Dedifferentiated amniotic fluid mesenchymal stem cell (primary cell): ENCODE results near the gene ZDHHC14.
"Not testable (repeated sequence)": the region's sequence is repeated elsewhere in the genome, so short reads cannot be mapped to it uniquely, and the experiment has no call there.

Source experiments
- DNase-seq: peaks from one replicate; pipeline ENCODE4 v3.0.0-alpha.2; 2016; ENCODE audit errors: extremely low spot score

ZDHHC14 gene

DNA sequence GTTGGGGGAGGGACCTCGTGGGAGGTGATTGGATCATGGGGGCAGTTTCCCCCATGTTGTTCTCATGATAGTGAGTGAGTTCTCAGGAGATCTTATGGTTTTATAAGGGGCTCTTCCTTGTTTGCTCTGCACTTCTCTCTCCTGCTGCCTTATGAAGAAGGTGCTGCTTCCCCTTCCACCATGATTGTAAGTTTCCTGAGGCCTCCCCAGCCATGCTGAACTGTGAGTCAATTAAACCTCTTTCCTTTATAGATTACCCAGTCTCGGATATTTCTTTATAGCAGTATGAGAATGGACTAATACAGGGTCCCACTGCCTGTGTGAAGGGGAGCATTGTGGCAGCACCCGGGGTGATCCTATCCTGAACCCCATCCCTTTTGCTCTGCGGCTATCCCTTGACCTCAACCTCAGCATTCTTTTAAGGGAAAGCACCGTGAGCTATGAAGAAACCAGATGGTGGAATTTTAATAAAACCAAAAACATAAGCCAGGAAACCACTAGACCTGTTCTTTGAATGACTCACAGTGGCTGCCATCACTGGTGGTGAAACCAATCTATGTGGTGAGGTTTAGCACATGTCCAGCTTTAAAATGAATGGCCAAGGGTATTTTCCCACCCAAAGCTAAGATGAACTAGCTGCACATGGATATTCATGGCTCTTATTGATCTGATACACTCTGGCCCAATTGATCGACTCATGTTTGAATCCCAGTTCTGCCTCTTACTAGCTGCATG, 62.2 kb downstream of the ZDHHC14 start:
- DNase-seq, result no peak

DNA sequence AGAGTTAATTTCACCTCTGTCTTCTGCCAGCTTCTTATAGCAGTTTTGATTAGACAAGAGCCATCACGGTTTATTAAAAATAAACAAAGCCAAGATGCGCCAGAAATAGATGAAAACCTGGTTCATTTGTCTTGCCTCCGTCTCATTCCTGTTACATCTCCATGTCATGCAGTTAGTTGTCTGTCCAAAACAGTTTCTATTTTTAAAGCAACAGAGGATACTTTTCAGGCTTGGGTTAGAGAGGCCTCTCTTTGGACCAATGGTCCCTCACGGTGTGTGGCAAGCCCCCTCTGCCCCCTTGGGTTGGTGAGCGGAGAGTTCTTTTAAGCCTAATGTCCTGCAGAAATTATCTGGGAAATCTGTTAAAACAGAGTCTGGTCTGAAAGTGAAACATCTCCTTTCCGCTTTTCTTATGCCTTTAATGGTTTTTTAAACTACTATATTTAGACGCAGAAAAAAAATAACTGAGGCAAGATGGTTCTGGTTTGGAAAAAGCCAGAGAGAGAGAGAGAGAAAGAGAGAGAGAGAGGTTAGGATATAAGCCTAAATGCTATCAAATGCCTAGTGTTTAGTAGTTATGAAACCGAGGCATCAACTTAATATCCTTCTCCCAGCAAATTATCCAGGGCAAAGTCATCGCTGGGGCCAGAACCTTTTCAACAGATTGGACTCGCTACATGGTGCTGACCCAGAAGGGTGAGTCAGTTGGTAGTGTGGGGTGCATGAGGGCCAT, 64.5 kb downstream of the ZDHHC14 start:
- no peak for DNase-seq

GRCh38 chr6:157447735-157448134, 66.7 kb downstream of the ZDHHC14 start:
- no peak for DNase-seq

DNA sequence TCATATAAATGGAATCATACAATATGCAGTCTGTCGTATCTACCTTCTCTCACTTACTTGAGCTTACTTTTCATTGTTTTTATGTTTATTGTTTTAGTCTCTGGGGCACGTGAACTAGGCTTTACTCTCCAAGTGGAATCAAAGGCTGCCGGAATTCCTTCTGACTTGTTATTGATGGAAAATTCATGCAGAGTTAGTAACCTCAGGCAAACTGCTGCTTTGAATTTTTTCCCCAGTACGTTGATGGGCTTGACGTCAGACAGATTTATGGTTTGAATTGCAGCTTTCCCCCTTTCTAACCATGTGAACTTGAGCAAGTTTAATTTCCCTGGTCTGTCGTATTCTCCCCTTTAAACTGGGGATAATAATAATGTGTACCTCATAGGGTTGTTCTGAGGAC, 68.6 kb downstream of the ZDHHC14 start:
- DNase-seq, result peak; percentile 34

DNA sequence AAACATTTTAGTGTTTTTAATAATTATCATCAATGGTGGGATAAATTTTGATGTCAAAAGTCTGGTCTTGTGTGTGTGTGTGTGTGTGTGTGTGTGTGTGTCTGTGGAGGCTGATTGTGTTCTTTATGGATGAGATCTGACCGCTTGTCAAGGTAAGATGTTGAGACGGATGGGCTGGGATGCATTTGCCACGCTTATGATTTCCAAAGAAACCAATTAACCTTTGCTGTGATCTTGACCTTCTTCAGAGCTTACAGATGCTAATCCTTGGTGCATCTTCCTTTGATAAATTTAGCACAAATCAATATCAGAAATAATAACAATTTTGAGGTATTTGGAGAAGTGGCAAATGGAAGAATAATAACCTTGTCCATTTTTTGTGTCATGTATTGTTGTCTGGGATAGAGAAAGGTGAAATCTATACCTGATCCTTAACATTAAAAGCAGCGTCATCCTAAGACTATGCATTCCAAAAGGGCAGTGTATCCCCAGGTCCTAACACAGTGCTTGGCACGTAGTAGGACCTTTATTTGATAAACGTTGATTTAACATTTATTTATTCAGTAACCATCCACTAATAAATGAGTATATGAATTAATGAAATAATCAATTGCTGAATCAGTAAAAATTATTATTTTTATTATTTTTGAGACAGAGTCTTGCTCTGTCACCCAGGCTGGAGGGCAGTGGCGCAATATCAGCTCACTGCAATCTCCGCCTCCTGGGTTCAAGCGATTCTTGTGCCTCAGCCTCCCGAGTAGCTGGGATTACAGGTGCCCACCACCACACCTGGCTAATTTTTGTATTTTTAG, 70.1 kb downstream of the ZDHHC14 start:
- DNase-seq, result no peak

DNA sequence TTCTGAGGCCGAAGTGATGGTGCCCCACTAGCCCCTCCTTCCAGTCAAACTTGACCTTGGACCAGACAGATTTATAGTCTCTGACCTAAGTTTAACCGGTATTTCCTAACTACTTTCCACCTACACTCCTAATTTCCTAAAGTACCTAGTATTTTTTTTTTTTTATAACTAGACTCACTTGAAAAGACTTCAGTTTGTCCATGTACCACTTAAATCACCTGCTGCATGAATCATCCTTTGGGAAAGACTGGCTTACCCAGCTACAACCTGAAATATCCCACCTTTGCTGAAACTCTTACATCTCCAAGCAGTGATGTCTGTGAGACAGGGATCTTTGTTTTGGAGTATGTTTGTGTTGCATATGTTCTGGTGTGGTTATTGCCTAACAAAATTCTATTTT, 71.1 kb downstream of the ZDHHC14 start:
- DNase-seq, result no peak

DNA sequence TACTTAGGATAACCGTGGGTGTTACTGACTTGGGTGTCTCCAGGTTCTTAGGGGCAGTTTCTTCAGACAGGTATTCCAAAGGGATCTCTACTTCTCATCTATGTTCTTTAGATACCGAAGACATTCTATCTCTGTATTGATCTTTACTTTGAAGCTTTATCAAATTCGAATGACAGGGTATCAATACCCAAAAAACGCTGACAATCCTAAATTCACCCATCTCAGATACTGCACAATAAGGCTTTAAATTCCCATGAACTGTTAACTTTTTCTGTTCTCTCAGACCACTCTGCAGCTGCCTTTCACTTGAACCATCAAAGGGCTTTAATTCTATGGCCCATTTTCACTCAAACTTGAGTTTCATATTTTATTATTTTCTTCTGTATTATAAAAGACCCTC, 72.1 kb downstream of the ZDHHC14 start:
- no peak for DNase-seq

DNA sequence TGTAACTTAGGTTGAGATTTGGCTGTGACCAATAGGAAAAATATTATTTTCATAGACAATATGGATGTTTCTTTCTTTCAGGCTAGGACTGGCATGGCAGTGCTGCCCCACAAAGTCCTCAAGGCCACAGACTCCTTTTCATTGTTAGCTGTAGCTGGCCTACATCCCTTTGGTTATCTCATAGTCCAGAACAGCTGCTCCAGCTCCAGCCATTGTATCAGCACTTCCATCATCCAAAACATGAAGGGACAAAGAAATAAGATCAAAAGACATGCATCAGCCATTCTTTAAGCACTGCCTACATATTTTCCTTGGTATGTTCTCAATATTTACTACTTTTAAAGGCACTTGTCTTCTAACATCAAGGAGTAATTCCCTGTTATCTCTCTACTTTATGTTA, 73.0 kb downstream of the ZDHHC14 start:
- no peak for DNase-seq

- no peak for DNase-seq
These were observed 74.0 kb downstream of the ZDHHC14 start for GRCh38 chr6:157454762-157455714.

- no peak for DNase-seq
These were observed 74.9 kb downstream of the ZDHHC14 start for GRCh38 chr6:157455731-157456523.

DNA sequence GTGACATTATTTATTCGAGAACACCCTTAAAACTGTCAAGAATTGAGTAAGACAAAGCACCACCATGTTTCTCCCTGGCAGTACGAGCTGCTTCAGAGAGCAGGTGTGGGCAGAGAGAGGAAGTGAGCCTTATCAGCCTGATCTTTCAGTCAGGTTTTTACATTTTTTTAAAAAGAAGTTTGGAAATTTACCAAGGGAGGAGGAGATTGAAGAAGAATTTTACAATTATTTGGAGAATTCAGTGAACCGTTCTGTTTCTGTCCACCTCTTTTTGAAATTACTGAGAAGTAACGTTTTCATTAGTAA, 75.5 kb downstream of the ZDHHC14 start:
- DNase-seq, result no peak

GRCh38 chr6:157457787-157458186, 76.8 kb downstream of the ZDHHC14 start:
- DNase-seq, result no peak

DNA sequence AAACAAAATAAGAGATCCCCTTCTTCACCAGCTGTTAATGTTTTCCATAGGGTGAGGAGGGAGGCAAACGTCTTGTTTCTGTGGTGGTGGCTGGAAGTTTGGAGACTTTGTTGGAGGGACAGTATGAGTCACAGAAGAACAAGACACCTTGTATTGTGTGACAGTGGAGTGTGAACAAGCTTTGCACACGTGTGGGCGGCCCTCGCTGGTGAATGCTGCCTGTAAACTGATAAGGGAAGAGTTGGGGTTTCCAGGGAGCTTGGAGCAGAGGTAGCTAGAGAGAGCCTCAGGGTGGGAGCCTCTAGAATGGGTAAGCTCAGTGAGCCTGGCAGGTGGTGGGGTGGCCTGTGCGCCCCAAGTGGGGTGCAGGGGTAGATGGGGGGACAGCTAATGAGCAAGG, 78.3 kb downstream of the ZDHHC14 start:
- DNase-seq, result no peak

DNA sequence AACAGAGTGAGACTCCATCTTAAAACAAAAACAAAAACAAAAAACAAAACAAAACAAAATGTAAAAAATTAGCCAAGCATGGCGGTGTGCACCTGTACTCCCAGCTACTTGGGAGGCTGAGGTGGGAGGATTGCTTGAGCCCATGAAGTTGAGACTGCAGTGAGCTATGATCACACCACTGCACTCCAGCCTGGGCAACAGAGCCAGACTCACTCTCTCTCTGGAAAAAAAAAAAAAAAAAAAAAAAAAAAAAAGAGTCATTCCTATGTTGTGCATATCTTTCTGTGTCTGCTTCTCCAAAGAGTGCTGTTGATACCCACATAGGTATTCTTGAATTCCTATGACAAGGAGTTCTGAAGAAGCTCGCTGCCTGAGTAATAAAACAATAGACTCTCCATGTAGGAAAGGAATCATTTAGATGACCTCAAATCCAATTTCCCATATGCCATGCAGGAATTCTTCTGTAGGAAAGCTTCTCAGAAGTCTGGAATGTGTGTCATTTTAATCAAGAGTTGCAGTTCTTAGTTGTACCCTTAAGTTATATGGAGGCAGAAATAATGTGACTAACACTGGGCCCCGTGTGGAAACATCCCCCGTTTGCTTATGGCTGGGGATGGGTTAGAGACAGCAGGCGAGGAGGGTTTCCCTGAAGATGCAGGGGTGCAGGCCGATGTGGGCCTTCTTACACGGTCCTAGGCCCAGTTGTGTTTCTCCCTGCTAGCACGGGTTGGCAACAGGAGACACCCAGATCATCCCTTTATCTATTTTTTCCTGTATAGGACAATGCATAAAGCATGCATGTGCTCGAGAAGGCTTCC, 79.4 kb downstream of the ZDHHC14 start:
- no peak for DNase-seq

DNA sequence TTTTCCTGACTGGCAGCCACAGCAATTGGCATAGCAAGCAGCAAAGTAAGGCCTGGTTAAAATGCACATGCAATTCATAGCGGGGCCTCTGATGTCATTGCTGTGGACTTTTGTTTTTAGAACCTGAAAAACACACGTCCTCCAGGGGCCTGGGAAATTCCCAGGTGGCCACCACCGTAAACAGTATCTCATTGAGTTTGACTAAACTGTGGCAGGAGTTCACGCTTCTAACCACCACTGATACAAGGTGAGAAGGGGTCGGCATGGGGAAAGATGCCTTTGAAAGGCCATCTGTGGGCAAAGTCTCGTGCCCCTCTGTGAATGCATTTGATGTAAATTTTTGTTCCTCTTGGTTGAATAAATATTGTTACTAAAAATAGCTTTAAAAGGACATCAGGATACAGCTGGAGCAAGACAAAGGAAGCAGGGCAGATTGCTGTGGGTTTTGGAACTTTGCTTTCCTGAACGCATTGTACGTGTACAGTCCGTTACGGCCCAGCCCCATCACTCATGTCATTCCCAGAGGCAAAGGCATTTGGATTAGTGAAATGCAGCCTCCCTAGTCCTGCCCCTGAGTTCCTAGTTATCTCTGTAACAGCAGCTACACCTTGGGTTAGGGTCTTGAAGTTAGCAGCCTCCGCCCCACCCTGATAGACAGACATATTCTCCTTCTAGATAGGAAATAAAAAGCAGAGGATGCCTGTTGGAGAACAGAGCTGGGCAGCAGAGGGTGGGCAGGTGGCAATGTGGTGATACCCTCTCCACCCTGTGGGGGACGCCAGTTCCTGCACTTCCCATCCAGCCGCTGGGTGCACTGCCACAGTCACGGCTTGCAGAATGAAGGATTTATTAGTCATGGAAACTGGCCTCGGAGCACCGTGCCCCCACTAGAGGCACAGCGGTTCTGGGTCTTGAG, 80.3 kb downstream of the ZDHHC14 start:
- no peak for DNase-seq

- DNase-seq, result no peak
These were observed 82.2 kb downstream of the ZDHHC14 start for GRCh38 chr6:157462956-157463742.

DNA sequence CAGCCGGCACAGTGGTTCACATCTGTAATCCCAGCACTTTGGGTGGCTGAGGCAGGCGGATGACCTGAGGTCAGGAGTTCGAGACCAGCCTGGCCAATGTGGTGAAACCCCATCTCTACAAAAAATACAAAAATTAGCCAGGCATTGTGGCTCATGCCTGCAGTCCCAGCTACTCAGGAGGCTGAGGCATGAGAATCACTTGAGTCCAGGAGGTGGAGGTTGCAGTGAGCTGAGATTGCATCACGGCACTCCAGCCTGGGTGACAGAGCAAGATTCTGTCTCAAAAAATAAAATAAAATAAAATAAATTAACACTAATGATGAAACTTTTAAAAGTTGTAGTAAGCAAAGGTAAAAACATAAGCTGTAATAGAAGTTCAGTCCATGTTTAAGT, 82.7 kb downstream of the ZDHHC14 start:
- not testable (repeated sequence) for DNase-seq
